GM10847 (cell line): Measurements from ENCODE around the gene CCDC142.
A peak's percentile ranks its signal among the peaks of the same experiment; 100 is the strongest.

Experiments used
- POLR2A ChIP-seq: IDR thresholded peaks from 2 replicates; pipeline ENCODE4 v1.6.1; 2011; ENCODE audit not compliant: insufficient read length; ENCODE audit errors: extremely low read depth

The CCDC142 gene

GRCh38 chr2:74505448-74506246, 22.8 kb upstream of the CCDC142 start:
- no peak for TF ChIP-seq POLR2A

- TF ChIP-seq POLR2A: no peak
These were observed 21.8 kb upstream of the CCDC142 start for GRCh38 chr2:74504591-74504990.

- TF ChIP-seq POLR2A: no peak
These were observed 21.0 kb upstream of the CCDC142 start for GRCh38 chr2:74503506-74504475.

GRCh38 chr2:74502720-74503505, 20.1 kb upstream of the CCDC142 start:
- peak; percentile 42 for TF ChIP-seq POLR2A

GRCh38 chr2:74502147-74502719, 19.4 kb upstream of the CCDC142 start:
- TF ChIP-seq POLR2A: no peak

GRCh38 chr2:74501335-74502071, 18.7 kb upstream of the CCDC142 start:
- TF ChIP-seq POLR2A: no peak

- TF ChIP-seq POLR2A: no peak
These were observed 17.8 kb upstream of the CCDC142 start for GRCh38 chr2:74500578-74500946.

- no peak for TF ChIP-seq POLR2A
These were observed 17.3 kb upstream of the CCDC142 start for GRCh38 chr2:74499940-74500577.

GRCh38 chr2:74499267-74499939, 16.6 kb upstream of the CCDC142 start, which contains the start of gene LBX2:
Gene LBX2 (minus strand): TSS chr2:74499603. CDS start chr2:74499537, 66 bp downstream.
- no peak for TF ChIP-seq POLR2A

- TF ChIP-seq POLR2A: no peak
These were observed 15.9 kb upstream of the CCDC142 start for GRCh38 chr2:74498500-74499266.

- TF ChIP-seq POLR2A: no peak
These were observed 15.1 kb upstream of the CCDC142 start for GRCh38 chr2:74497777-74498499.
